AG10803 (cell line): Measurements from ENCODE around the gene FAAP20.

Experiments used
- DNase-seq: peaks from one replicate; pipeline ENCODE4 v3.0.0; 2010; ENCODE audit warnings: low read depth
- H3K4me3 ChIP-seq: 2 replicates; pipeline ENCODE4 v1.5.1; 2011; ENCODE audit warnings: mild to moderate bottlenecking, low read length, control low read depth
- CTCF ChIP-seq: conservative IDR thresholded peaks from 2 replicates; pipeline ENCODE4 v1.5.1; 2011; ENCODE audit warnings: mild to moderate bottlenecking, low read length, control low read depth, inconsistent platforms

The FAAP20 gene

GRCh38 chr1:2224170-2224584, 29.6 kb upstream of the FAAP20 start:
- H3K4me3 ChIP-seq, result no peak overlapping the region
- no peak for TF ChIP-seq CTCF
- no peak for DNase-seq

DNA sequence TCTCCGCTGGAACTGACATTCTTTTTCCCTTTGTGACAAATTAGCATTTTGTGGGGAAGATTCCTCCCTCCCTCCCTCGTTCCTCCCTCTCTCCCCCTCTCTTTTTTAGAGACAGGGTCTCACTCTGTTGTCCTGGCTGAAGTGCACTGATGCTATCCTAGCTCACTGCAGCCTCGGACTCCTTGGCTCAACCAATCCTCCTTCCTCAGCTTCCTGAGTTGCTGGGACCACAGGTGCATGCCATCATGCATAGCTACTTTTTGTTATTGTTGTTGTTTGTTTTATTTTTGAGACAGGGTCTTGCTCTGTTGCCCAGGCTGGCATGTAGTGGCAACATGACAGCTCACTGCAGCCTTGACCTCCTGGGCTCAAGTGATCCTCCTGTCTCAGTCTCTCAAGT, 26.7 kb upstream of the FAAP20 start:
- TF ChIP-seq CTCF, result no peak
- H3K4me3 ChIP-seq, result no peak overlapping the region
- no peak for DNase-seq

GRCh38 chr1:2216767-2217058, 22.1 kb upstream of the FAAP20 start:
- DNase-seq, result no peak
- H3K4me3 ChIP-seq, result no peak overlapping the region
- TF ChIP-seq CTCF, result no peak

DNA sequence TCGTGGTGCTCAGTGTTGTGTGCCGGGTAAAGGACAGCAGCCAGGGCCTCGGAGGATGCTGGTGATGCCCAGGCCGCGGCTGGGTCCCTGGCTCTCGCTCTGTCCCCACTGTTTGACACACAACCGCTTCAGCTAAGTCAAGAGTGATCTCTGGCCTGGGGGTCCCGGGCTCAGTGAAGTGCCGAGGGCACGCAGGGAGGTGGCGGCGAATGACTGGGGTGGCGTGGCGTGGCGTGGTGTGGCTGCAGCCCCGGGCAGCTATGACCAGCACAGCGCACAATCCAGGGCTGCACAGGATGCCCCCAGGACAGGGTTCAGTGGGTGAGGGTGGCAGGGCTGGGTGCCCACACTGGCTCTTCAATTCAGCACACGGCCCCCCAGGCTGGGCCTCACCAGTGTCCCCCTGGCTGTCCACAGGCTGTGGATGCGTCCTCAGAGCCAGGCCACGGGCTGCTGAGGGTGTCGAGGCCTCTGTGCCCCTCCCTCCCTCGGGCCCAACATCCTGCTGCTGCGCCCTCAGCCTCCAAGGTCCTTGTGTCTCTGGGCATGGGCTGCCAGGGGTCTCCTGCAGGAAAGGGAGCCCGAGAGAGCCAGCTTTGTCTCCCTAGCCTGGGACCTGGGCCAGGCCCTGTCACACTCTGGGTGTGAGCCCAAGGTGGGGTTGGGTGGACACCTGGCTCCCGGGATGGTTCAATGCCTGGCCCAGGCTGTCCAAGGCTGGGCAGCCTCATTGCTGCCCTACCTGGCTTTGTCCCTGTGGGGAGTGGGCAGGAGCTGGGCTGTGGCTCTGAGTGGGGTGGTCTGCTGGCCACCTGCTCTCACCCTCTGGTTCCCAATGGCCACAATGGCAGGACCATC, 21.6 kb upstream of the FAAP20 start:
- TF ChIP-seq CTCF, result no peak
- DNase-seq, result no peak
- no peak overlapping the region for H3K4me3 ChIP-seq

DNA sequence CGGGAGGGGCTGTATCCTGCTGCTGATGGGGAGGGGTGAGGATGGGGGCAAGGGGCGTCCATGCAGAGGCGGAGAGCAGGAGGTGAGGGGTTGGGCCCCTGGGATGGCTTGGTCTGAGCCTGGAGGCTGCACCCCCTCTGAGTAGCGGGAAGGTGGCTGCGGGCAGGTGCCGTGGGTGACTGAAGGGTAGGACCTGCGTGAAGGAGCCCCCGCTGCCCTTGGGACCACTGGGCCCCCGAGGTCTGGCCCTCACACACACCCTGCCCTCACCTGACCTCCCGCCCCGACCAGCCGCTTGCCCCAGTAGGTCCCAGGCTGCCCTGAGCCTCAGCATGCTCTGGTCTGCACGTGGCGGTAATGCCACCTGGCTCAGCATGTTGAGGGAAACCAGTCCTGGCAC, 20.8 kb upstream of the FAAP20 start:
- no peak overlapping the region for H3K4me3 ChIP-seq
- no peak for DNase-seq
- TF ChIP-seq CTCF, result no peak

DNA sequence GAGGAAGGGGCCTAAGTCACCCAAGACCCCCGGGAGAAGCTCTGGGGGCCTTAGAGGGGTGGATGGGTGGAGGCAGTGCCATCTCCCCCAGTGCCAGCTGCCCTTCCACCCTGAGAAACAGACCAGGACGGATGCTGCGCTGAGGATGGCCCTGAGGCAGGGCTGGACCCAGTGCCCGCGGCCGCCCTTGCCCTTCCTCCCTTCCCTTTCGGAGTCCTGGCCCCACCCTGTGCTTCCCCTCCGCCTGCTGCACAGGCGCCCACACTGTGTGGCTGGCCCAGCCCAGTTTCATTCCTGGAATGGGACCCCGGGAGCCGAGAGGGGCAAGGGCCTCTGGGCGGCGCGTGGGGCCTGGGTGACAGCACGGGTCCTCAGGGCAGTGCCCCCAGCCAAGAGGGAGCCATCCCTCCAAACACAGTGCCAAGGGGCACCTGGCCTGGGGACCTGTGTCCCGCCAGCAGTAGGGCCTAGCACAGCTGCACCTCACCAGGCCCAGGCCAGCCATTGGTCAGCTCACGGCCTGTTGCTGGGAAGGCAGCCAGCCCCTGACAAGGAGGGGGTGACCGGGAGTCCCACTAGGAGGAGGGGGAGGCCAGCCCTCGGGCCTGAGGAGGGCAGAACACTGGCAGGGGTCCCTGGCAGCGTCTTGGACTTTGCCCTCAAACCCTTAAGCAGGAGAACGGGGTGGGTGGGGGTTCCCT, 20.1 kb upstream of the FAAP20 start:
- DNase-seq, result no peak
- no peak overlapping the region for H3K4me3 ChIP-seq
- no peak for TF ChIP-seq CTCF
